Thymus (tissue), 14 donors: Measurements from ENCODE around the gene YEATS4. TPM values are rescaled to one million over a fixed set of nuclear protein-coding genes. Genes with fewer than 3 reads are reported as not detected.
A peak's percentile ranks its signal among the peaks of the same experiment; 100 is the strongest.
"Not testable (repeated sequence)": the region's sequence is repeated elsewhere in the genome, so short reads cannot be mapped to it uniquely, and the experiment has no call there.

ENCODE experiments used
- DNase-seq, 9 donors: peaks; one replicate each; pipeline ENCODE4 v3.0.0-alpha.2; 2013; ENCODE audit warnings: low spot score in 9 of 9, low read depth in 6 of 9, missing footprints in 1 of 9
- H3K27ac ChIP-seq, 2 donors: one replicate each; pipeline ENCODE4 v1.5.1; 2013; ENCODE audit warnings: control low read depth in 1 of 2, low read depth in 1 of 2, low read length in 1 of 2, mild to moderate bottlenecking in 1 of 2, moderate library complexity in 1 of 2
- H3K27me3 ChIP-seq, 2 donors: one replicate each; pipeline ENCODE4 v1.5.1; 2013; ENCODE audit warnings: low read length in 1 of 2; ENCODE audit not compliant: control insufficient read depth in 2 of 2, insufficient read depth in 1 of 2
- H3K36me3 ChIP-seq, 2 donors: one replicate each; pipeline ENCODE4 v1.5.1; 2013; ENCODE audit warnings: low read length in 1 of 2, mild to moderate bottlenecking in 1 of 2, moderate library complexity in 1 of 2; ENCODE audit not compliant: control insufficient read depth in 2 of 2, insufficient read depth in 2 of 2
- H3K4me1 ChIP-seq, 2 donors: one replicate each; pipeline ENCODE4 v1.5.1; 2013; ENCODE audit warnings: low read length in 2 of 2; ENCODE audit not compliant: control insufficient read depth in 2 of 2, insufficient read depth in 2 of 2
- H3K4me3 ChIP-seq, 2 donors: one replicate each; pipeline ENCODE4 v1.5.1; 2013; ENCODE audit warnings: low read length in 2 of 2, control low read depth in 1 of 2, mild to moderate bottlenecking in 1 of 2
- H3K9me3 ChIP-seq, 2 donors: one replicate each; pipeline ENCODE4 v1.5.1; 2013; ENCODE audit warnings: low read length in 1 of 2, mild to moderate bottlenecking in 1 of 2; ENCODE audit not compliant: control insufficient read depth in 2 of 2, insufficient read depth in 1 of 2
- WGBS: extraction: QIAGEN DNeasy Blood & Tissue Kit; methylation state at CpG from one replicate; pipeline ENCODE4 v1.1.7; 2013; 5-methylcytosine and 5-hydroxymethylcytosine counted together
- long read RNA-seq, 10 donors: transcript quantifications; one replicate each; lab custom pipeline, GENCODE V29; 2026
- polyA plus RNA-seq: library from polyadenylated mRNA; stranded (reverse); fragments of 200-250 nt; gene quantifications from one replicate; pipeline ENCODE4 v1.2.3, GENCODE V29; 2013
- total RNA-seq: library from RNA; stranded (reverse); fragments of 120-200 nt; gene quantifications from one replicate; pipeline ENCODE4 v1.2.4, GENCODE V29; 2013
- donor health status: healthy.

YEATS4 gene
- total RNA-seq (45.7 TPM), polyA plus RNA-seq (20.5 TPM)
- long read RNA-seq, donor 1, partial matches to known transcripts = 6 of 8 reads
- long read RNA-seq, donor 1, other reads (novel, unspliced or antisense) = 0 of 8 reads
- long read RNA-seq, donor 2 = 0 reads
- long read RNA-seq, donor 3, transcript YEATS4-202 (5 exons, 1,100 nt) = minor isoform, 12 of 150 reads
- long read RNA-seq, donor 3, transcript YEATS4-204 (2 exons, 428 nt) = minor isoform, 10 of 150 reads
- long read RNA-seq, donor 3, transcript YEATS4-201 (7 exons, 1,434 nt) = major isoform, 32 of 150 reads
- long read RNA-seq, donor 3, partial matches to known transcripts = 96 of 150 reads
- long read RNA-seq, donor 3, other reads (novel, unspliced or antisense) = 0 of 150 reads
- long read RNA-seq, donor 4, transcript YEATS4-201 (7 exons, 1,434 nt) = major isoform, 8 of 19 reads
- long read RNA-seq, donor 4, partial matches to known transcripts = 8 of 19 reads
- long read RNA-seq, donor 4, other reads (novel, unspliced or antisense) = 0 of 19 reads
- long read RNA-seq, donor 5, transcript YEATS4-204 (2 exons, 428 nt) = minor isoform, 7 of 163 reads
- long read RNA-seq, donor 5, transcript YEATS4-202 (5 exons, 1,100 nt) = minor isoform, 5 of 163 reads
- long read RNA-seq, donor 5, transcript YEATS4-201 (7 exons, 1,434 nt) = major isoform, 41 of 163 reads
- long read RNA-seq, donor 5, partial matches to known transcripts = 110 of 163 reads
- long read RNA-seq, donor 5, other reads (novel, unspliced or antisense) = 0 of 163 reads
- long read RNA-seq, donor 6, transcript YEATS4-201 (7 exons, 1,434 nt) = major isoform, 19 of 70 reads
- long read RNA-seq, donor 6, partial matches to known transcripts = 43 of 70 reads
- long read RNA-seq, donor 6, other reads (novel, unspliced or antisense) = 5 of 70 reads
- long read RNA-seq, donor 7, transcript YEATS4-201 (7 exons, 1,434 nt) = major isoform, 20 of 52 reads
- long read RNA-seq, donor 7, partial matches to known transcripts = 30 of 52 reads
- long read RNA-seq, donor 7, other reads (novel, unspliced or antisense) = 0 of 52 reads
- long read RNA-seq, donor 8, transcript YEATS4-201 (7 exons, 1,434 nt) = major isoform, 6 of 16 reads
- long read RNA-seq, donor 8, partial matches to known transcripts = 7 of 16 reads
- long read RNA-seq, donor 8, other reads (novel, unspliced or antisense) = 0 of 16 reads
- long read RNA-seq, donor 9, transcript YEATS4-201 (7 exons, 1,434 nt) = major isoform, 14 of 39 reads
- long read RNA-seq, donor 9, partial matches to known transcripts = 21 of 39 reads
- long read RNA-seq, donor 9, other reads (novel, unspliced or antisense) = 0 of 39 reads
- long read RNA-seq, donor 10, transcript YEATS4-201 (7 exons, 1,434 nt) = major isoform, 5 of 40 reads
- long read RNA-seq, donor 10, partial matches to known transcripts = 30 of 40 reads
- long read RNA-seq, donor 10, other reads (novel, unspliced or antisense) = 0 of 40 reads

GRCh38 chr12:69359531-69360347 is at the start of gene YEATS4:
YEATS4 (plus strand) TSS chr12:69359743; CDS start chr12:69359973, 230 bp downstream.
- peaks cover 0 to 7% of the 10 kb centered on the region in 2 donors for H3K36me3 ChIP-seq
- DNase-seq = peak; percentile 74 to 94 (median 88)
- peak within 1 kb of the TSS; percentile 75 to 96 for H3K4me3 ChIP-seq
- H3K27ac ChIP-seq = peak within 1 kb of the TSS; percentile 80 to 98
- H3K27me3 ChIP-seq = no peaks in the 10 kb centered on the region
- peaks cover 9 to 12% of the 10 kb centered on the region in 2 donors for H3K4me1 ChIP-seq
- WGBS = under 1% methylated on average over 70 of the region's 70 CpGs
- peaks cover 0 to 2% of the 10 kb centered on the region in 2 donors for H3K9me3 ChIP-seq

- H3K36me3 ChIP-seq = no peaks in the 10 kb centered on the region
- H3K27me3 ChIP-seq = no peaks in the 10 kb centered on the region
- DNase-seq = no peak
- no peaks in the 10 kb centered on the region for H3K9me3 ChIP-seq
- H3K4me1 ChIP-seq = no peaks in the 10 kb centered on the region
- 98% methylated on average over 3 of the region's 3 CpGs for WGBS
- no peak overlapping the region for H3K4me3 ChIP-seq
- H3K27ac ChIP-seq = no peak overlapping the region
These were observed 46.3 kb upstream of the YEATS4 start for GRCh38 chr12:69313209-69313608.

GRCh38 chr12:69316784-69317183 is 42.8 kb upstream of the YEATS4 start:
- H3K27ac ChIP-seq = not testable (repeated sequence)

GRCh38 chr12:69317233-69317632 is 42.3 kb upstream of the YEATS4 start:
- not testable (repeated sequence) for H3K4me3 ChIP-seq, H3K27ac ChIP-seq, DNase-seq, H3K9me3 ChIP-seq, H3K27me3 ChIP-seq, H3K4me1 ChIP-seq, H3K36me3 ChIP-seq
- 96% methylated on average over 2 of the region's 2 CpGs for WGBS

More at GRCh38 chr12:69316784-69317183, 42.8 kb upstream of the YEATS4 start:
- not testable (repeated sequence) for H3K4me3 ChIP-seq, DNase-seq, H3K27me3 ChIP-seq, H3K4me1 ChIP-seq, H3K9me3 ChIP-seq, H3K36me3 ChIP-seq

GRCh38 chr12:69318225-69318624 is 41.3 kb upstream of the YEATS4 start:
- H3K4me1 ChIP-seq = no peaks in the 10 kb centered on the region
- no peak overlapping the region for H3K4me3 ChIP-seq
- WGBS = 96% methylated on average over 2 of the region's 2 CpGs
- H3K27ac ChIP-seq = no peak overlapping the region
- no peaks in the 10 kb centered on the region for H3K36me3 ChIP-seq
- H3K27me3 ChIP-seq = no peaks in the 10 kb centered on the region
- H3K9me3 ChIP-seq = peaks cover 0 to 4% of the 10 kb centered on the region in 2 donors
- DNase-seq = no peak

- no peak for DNase-seq
- Histone ChIP-seq H3K36me3 (no peaks in the 10 kb centered on the region), H3K4me1 (peaks cover 0 to 2% of the 10 kb centered on the region in 2 donors), H3K27ac (no peak overlapping the region), H3K9me3 (peaks cover 0 to 4% of the 10 kb centered on the region in 2 donors), H3K27me3 (no peaks in the 10 kb centered on the region), H3K4me3 (no peak overlapping the region)
- WGBS = 93% methylated on average over 1 of the region's 1 CpG
These were observed 38.2 kb upstream of the YEATS4 start for GRCh38 chr12:69321351-69321750.

- DNase-seq = peak in 2 of 9 donors; percentile 13 to 43
- Histone ChIP-seq H3K4me1 (peaks cover 0 to 4% of the 10 kb centered on the region in 2 donors), H3K27me3 (no peaks in the 10 kb centered on the region), H3K4me3 (no peak overlapping the region), H3K9me3 (peaks cover 0 to 4% of the 10 kb centered on the region in 2 donors), H3K36me3 (no peaks in the 10 kb centered on the region), H3K27ac (no peak overlapping the region)
- 98% methylated on average over 2 of the region's 2 CpGs for WGBS
These were observed 34.6 kb upstream of the YEATS4 start for GRCh38 chr12:69324797-69325466.
